Thoracic aorta (tissue), 2 donors: ENCODE data around the gene ATRN. TPM values are rescaled to one million over a fixed set of nuclear protein-coding genes. Genes with fewer than 3 reads are reported as not detected.

Source experiments
- ATAC-seq: fragments of 150-250 bp; one replicate; pipeline ENCODE4 v1.8.0; 2017; ENCODE audit warnings: low read depth; ENCODE audit not compliant: insufficient number of reproducible peaks, low FRiP score
- DNase-seq: peaks from one replicate; pipeline ENCODE4 v3.0.0-alpha.2; 2020; ENCODE audit warnings: low spot score
- H3K27ac ChIP-seq, 2 donors: fragments of 200-600 bp; sonication (generic); 1 replicate in 1 of 2; 2 replicates in 1 of 2; pipeline ENCODE4 v1.5.1; 2016; ENCODE audit warnings: mild to moderate bottlenecking in 2 of 2, moderate library complexity in 2 of 2
- H3K27me3 ChIP-seq: fragments of 200-600 bp; sonication (generic); replicated peaks from 2 replicates; pipeline ENCODE4 v1.6.0; 2016; ENCODE audit warnings: mild to moderate bottlenecking; ENCODE audit not compliant: insufficient read depth
- H3K36me3 ChIP-seq: fragments of 200-600 bp; sonication (generic); one replicate; pipeline ENCODE4 v1.5.1; 2016
- H3K4me1 ChIP-seq, 2 donors: fragments of 200-600 bp; sonication (generic); 1 replicate in 1 of 2; 2 replicates in 1 of 2; pipeline versions ENCODE4 v1.5.1 to v1.6.0; 2016; ENCODE audit warnings: low read depth in 2 of 2, mild to moderate bottlenecking in 1 of 2; ENCODE audit not compliant: control insufficient read depth in 1 of 2
- H3K4me3 ChIP-seq: fragments of 200-600 bp; sonication (generic); 2 replicates; pipeline ENCODE4 v1.5.1; 2016; ENCODE audit warnings: mild to moderate bottlenecking
- H3K9me3 ChIP-seq: fragments of 200-600 bp; sonication (generic); 2 replicates; pipeline ENCODE4 v1.5.1; 2016
- total RNA-seq, 2 donors: library from RNA; depleted of rRNA; stranded (reverse); fragments of >200 nt; gene quantifications; one replicate each; pipeline versions ENCODE4 v1.1.0 to v1.2.3, GENCODE V29; 2016
- TF ChIP-seq, protein P1 (sequence below): fragments of 200-600 bp; sonication (generic); IDR thresholded peaks from one replicate; pipeline ENCODE4 v1.5.1; 2019; ENCODE audit warnings: antibody characterized with exemption

Gene ATRN
- total RNA-seq, 2 donors from 2014 or later = 25.0 to 32.9 TPM

DNA sequence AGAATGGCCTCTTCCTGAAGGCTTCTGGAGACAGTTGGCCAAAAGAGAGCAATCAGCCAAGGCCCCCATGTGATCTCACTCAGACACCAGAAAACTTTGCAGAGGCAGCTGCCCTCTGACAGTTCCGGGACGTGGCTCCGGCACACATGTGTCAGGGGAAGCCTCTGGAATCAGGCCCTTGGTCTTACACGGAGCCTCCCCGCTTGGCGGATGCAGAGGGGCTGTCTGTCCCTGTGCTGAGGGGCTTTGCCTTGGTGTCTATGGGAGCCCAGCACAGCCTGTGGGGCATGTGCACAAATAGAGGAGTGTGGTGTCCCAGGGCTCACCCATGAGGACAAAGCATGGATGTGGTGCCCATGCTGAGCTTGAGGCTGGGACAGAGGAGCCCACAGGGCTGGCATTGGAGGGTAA lies 227.8 kb downstream of the ATRN start:
- Histone ChIP-seq H3K4me1 (no peaks in the 10 kb centered on the region), H3K36me3 (no peaks in the 10 kb centered on the region), H3K4me3 (no peak overlapping the region), H3K27ac (no peak overlapping the region), H3K27me3 (no peaks in the 10 kb centered on the region), H3K9me3 (no peaks in the 10 kb centered on the region)
- DNase-seq (no peak), ATAC-seq (no peak)
- TF ChIP-seq, protein P1, sequence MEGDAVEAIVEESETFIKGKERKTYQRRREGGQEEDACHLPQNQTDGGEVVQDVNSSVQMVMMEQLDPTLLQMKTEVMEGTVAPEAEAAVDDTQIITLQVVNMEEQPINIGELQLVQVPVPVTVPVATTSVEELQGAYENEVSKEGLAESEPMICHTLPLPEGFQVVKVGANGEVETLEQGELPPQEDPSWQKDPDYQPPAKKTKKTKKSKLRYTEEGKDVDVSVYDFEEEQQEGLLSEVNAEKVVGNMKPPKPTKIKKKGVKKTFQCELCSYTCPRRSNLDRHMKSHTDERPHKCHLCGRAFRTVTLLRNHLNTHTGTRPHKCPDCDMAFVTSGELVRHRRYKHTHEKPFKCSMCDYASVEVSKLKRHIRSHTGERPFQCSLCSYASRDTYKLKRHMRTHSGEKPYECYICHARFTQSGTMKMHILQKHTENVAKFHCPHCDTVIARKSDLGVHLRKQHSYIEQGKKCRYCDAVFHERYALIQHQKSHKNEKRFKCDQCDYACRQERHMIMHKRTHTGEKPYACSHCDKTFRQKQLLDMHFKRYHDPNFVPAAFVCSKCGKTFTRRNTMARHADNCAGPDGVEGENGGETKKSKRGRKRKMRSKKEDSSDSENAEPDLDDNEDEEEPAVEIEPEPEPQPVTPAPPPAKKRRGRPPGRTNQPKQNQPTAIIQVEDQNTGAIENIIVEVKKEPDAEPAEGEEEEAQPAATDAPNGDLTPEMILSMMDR = no peak

DNA sequence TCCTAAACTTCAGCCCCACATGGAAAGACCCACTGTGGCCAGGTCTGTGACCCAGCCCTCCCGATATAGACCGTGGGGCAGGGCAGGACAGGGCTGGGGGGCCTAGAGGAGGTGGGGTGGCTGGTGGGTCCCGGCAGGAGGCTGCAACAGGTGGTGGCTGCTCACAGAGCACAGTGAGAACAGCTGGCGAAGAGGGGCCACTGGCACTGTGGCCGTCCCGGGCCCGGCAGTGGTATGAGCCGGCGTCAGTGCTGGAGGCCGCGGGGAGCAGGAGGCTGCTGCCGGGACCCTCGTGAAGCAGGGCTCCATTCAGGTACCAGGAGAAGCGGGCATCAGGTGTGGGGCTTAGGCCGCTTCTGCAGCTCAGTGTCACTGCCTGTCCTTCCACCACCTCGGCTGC lies 228.2 kb downstream of the ATRN start:
- TF ChIP-seq, protein P1 = no peak
- no peaks in the 10 kb centered on the region for H3K36me3 ChIP-seq
- no peaks in the 10 kb centered on the region for H3K4me1 ChIP-seq
- H3K27ac ChIP-seq = no peak overlapping the region
- DNase-seq = no peak
- H3K9me3 ChIP-seq = no peaks in the 10 kb centered on the region
- H3K27me3 ChIP-seq = no peaks in the 10 kb centered on the region
- ATAC-seq = no peak
- no peak overlapping the region for H3K4me3 ChIP-seq

Other genes starting within 250 kb of the ATRN start
- under 1 TPM in 1 of 2 donors, not detected in 1; 0.27 TPM for gene SLC4A11, start 231.8 kb upstream of the ATRN start, total RNA-seq
- 10 to 100 TPM; 24.5 to 27.7 TPM for gene DNAAF9, start 63.3 kb upstream of the ATRN start, total RNA-seq
- not detected for gene GFRA4, start 192.4 kb downstream of the ATRN start, total RNA-seq
- gene ADAM33, start 211.0 kb downstream of the ATRN start, total RNA-seq = 100 to 1,000 TPM; 113 to 177 TPM
- 10 to 100 TPM; 12.2 to 45.5 TPM for gene SIGLEC1, start 241.6 kb downstream of the ATRN start, total RNA-seq